Activated CD8-positive, alpha-beta T cell treated with anti-CD3 and anti-CD28 coated beads for 36 hours (primary cell): ENCODE results near the gene SMIM29. TPM values are rescaled to one million over a fixed set of nuclear protein-coding genes. Genes with fewer than 3 reads are reported as not detected.

ENCODE experiments used
- ATAC-seq: fragments of 200-7000 bp; cut with Tn5 transposase; one replicate; pipeline ENCODE4 v1.10.0; 2021; ENCODE audit warnings: mild to moderate bottlenecking, moderate library complexity
- CTCF ChIA-PET: fragments of 350-600 bp; sonication (Branson Sonifier 250); formaldehyde crosslinking; loops from one replicate; lab custom pipeline; 2021; ENCODE audit warnings: antibody characterized with exemption; lab: Charles Lee
- POLR2A ChIA-PET: fragments of 350-600 bp; sonication (Branson Sonifier 250); formaldehyde crosslinking; loops from one replicate; lab custom pipeline; 2021; ENCODE audit warnings: antibody characterized with exemption; lab: Charles Lee
- DNase-seq: peaks from one replicate; pipeline ENCODE4 v3.0.0-alpha.2; 2020
- H3K27ac Mint-ChIP-seq: one replicate; pipeline ENCODE4 v1.8.0; 2021; ENCODE audit warnings: mild to moderate bottlenecking, mixed read lengths
- H3K27me3 Mint-ChIP-seq: one replicate; pipeline ENCODE4 v1.8.0; 2021; ENCODE audit warnings: mixed read lengths
- H3K36me3 Mint-ChIP-seq: one replicate; pipeline ENCODE4 v1.8.0; 2021; ENCODE audit warnings: low read depth, mixed read lengths
- H3K4me1 Mint-ChIP-seq: one replicate; pipeline ENCODE4 v1.8.0; 2021; ENCODE audit warnings: low read depth, mixed read lengths
- H3K4me3 Mint-ChIP-seq: one replicate; pipeline ENCODE4 v1.8.0; 2021; ENCODE audit warnings: mild to moderate bottlenecking, moderate library complexity, mixed read lengths
- H3K9me3 Mint-ChIP-seq: one replicate; pipeline ENCODE4 v1.8.0; 2021; ENCODE audit warnings: mixed read lengths
- CTCF ChIP-seq: fragments of 200-600 bp; IDR thresholded peaks from one replicate; pipeline ENCODE4 v1.8.0; 2022; ENCODE audit warnings: antibody characterized with exemption, mild to moderate bottlenecking
- intact Hi-C: fragments of 100-400 bp; cut with micrococcal nuclease; formaldehyde crosslinking; loops from one replicate; pipeline ENCODE4 v1.10.0; 2022
- total RNA-seq, 2 experiments: library from RNA; stranded (reverse); gene quantifications; one replicate each; pipeline ENCODE4 v1.2.3, GENCODE V29; 2021

The SMIM29 gene
- total RNA-seq, 2 experiments from 2014 or later = 13.3 to 16.4 TPM

GRCh38 chr6:34249469-34250261 lies 859 bp upstream of the SMIM29 start:
- intact Hi-C loops = loop anchor here (1.0 to 5.0 kb wide), 2 partner anchors 142 to 358 kb away; no protein-coding TSS in a partner anchor
- Mint-ChIP-seq H3K36me3 (peaks cover 10% of the 10 kb centered on the region), H3K4me1 (peaks cover 31% of the 10 kb centered on the region), H3K4me3 (peak overlapping the region; percentile 85), H3K27ac (peak overlapping the region; percentile 89), H3K9me3 (no peaks in the 10 kb centered on the region), H3K27me3 (no peaks in the 10 kb centered on the region)
- DNase-seq = no peak
- ChIA-PET CTCF (interaction anchor here (0.6 to 4.6 kb wide), 31 partner anchors 18 to 542 kb away, joined by 3 to 61 read pairs (median 5); partner anchors contain the start of genes BLTP3A, NUDT3 and RPS10), POLR2A (interaction anchor here (0.6 to 5.7 kb wide), 10 partner anchors 13 to 976 kb away, joined by 3 to 33 read pairs (median 4); partner anchors contain the start of genes HMGA1, NUDT3 and RPS10)
- ATAC-seq = peak; percentile 38
- TF ChIP-seq CTCF = no peak

GRCh38 chr6:34248198-34248726 lies 544 bp downstream of the SMIM29 start:
- ChIA-PET CTCF (interaction anchor here (0.6 to 4.6 kb wide), 10 partner anchors 12 to 361 kb away, joined by 3 to 61 read pairs (median 8); partner anchors contain the start of genes HMGA1 and NUDT3), POLR2A (interaction anchor here (0.7 to 5.7 kb wide), 12 partner anchors 9 to 177 kb away, joined by 3 to 33 read pairs (median 4); partner anchors contain the start of genes HMGA1 and RPS10)
- ATAC-seq = no peak
- peaks cover 44% of the 10 kb centered on the region for H3K4me1 Mint-ChIP-seq
- intact Hi-C loops = loop anchor here (5.0 kb wide), 1 partner anchor 359 kb away; no protein-coding TSS in a partner anchor
- peak; percentile 66 for DNase-seq
- peak overlapping the region; percentile 86 for H3K27ac Mint-ChIP-seq
- H3K27me3 Mint-ChIP-seq = no peaks in the 10 kb centered on the region
- TF ChIP-seq CTCF = no peak
- peak overlapping the region; percentile 85 for H3K4me3 Mint-ChIP-seq
- H3K36me3 Mint-ChIP-seq = peaks cover 21% of the 10 kb centered on the region
- H3K9me3 Mint-ChIP-seq = no peaks in the 10 kb centered on the region

- CTCF ChIA-PET = interaction anchor here (0.6 to 4.6 kb wide), 9 partner anchors 30 to 361 kb away, joined by 3 to 61 read pairs (median 5); partner anchors contain the start of gene NUDT3
- peaks cover 50% of the 10 kb centered on the region for H3K4me1 Mint-ChIP-seq
- H3K36me3 Mint-ChIP-seq = peaks cover 27% of the 10 kb centered on the region
- POLR2A ChIA-PET = interaction anchor here (0.7 to 5.7 kb wide), 12 partner anchors 9 to 177 kb away, joined by 3 to 33 read pairs (median 4); partner anchors contain the start of genes HMGA1, NUDT3 and RPS10
- H3K4me3 Mint-ChIP-seq = peak overlapping the region; percentile 85
- no peak for TF ChIP-seq CTCF
- peak overlapping the region; percentile 63 for H3K27ac Mint-ChIP-seq
- ATAC-seq = no peak
- no peaks in the 10 kb centered on the region for H3K9me3 Mint-ChIP-seq
- H3K27me3 Mint-ChIP-seq = no peaks in the 10 kb centered on the region
- intact Hi-C loops = loop anchor here (5.0 kb wide), 1 partner anchor 360 kb away; no protein-coding TSS in a partner anchor
- DNase-seq = no peak
Measured at GRCh38 chr6:34247481-34248197, 1.2 kb downstream of the SMIM29 start.

- TF ChIP-seq CTCF = peak; percentile 54
- intact Hi-C loops = loop anchor here (5.0 kb wide), 1 partner anchor 361 kb away; no protein-coding TSS in a partner anchor
- DNase-seq = peak; percentile 69
- Mint-ChIP-seq H3K36me3 (peaks cover 35% of the 10 kb centered on the region), H3K27me3 (no peaks in the 10 kb centered on the region), H3K4me3 (peak overlapping the region; percentile 48), H3K27ac (peak overlapping the region; percentile 97), H3K9me3 (no peaks in the 10 kb centered on the region), H3K4me1 (peaks cover 59% of the 10 kb centered on the region)
- peak; percentile 5 for ATAC-seq
- ChIA-PET CTCF (interaction anchor here (1.0 to 4.6 kb wide), 7 partner anchors 10 to 168 kb away, joined by 3 to 61 read pairs (median 4); partner anchors contain the start of gene HMGA1), POLR2A (interaction anchor here (0.6 to 5.7 kb wide), 12 partner anchors 8 to 188 kb away, joined by 3 to 33 read pairs (median 4); partner anchors contain the start of genes HMGA1, NUDT3 and RPS10)
Measured at GRCh38 chr6:34246563-34247391, 2.0 kb downstream of the SMIM29 start.
